Psoas muscle (tissue), 8 donors: ENCODE data around the gene MME. TPM values are rescaled to one million over a fixed set of nuclear protein-coding genes. Genes with fewer than 3 reads are reported as not detected.

Experiments used
- ATAC-seq, 4 donors: fragments of 200-7000 bp; cut with Tn5 transposase; one replicate each; pipeline ENCODE4 v1.9.1; 2020; ENCODE audit warnings: moderate library complexity in 3 of 4, mild to moderate bottlenecking in 2 of 4
- DNase-seq, 2 donors: peaks; one replicate each; pipeline ENCODE4 v3.0.0-alpha.2; 2020
- H3K27ac ChIP-seq: fragments of 200-600 bp; one replicate; pipeline ENCODE4 v1.8.0; 2022
- H3K27me3 ChIP-seq, 3 donors: fragments of 200-600 bp in 1 of 3; one replicate each; pipeline versions ENCODE4 v1.6.1 to v1.8.0; 2013 to 2022; ENCODE audit warnings: low read length in 2 of 3, mild to moderate bottlenecking in 2 of 3, moderate library complexity in 1 of 3; ENCODE audit not compliant: insufficient read depth in 3 of 3
- H3K36me3 ChIP-seq, 2 donors: fragments of 200-600 bp in 1 of 2; one replicate each; pipeline versions ENCODE4 v1.6.1 to v1.8.0; 2013 to 2022; ENCODE audit warnings: low read depth in 1 of 2, mild to moderate bottlenecking in 1 of 2, moderate library complexity in 1 of 2; ENCODE audit not compliant: insufficient read depth in 1 of 2
- H3K4me1 ChIP-seq: fragments of 200-600 bp; one replicate; pipeline ENCODE4 v1.8.0; 2022
- H3K4me3 ChIP-seq: fragments of 200-600 bp; one replicate; pipeline ENCODE4 v1.8.0; 2022; ENCODE audit warnings: mild to moderate bottlenecking
- H3K9me3 ChIP-seq: fragments of 200-600 bp; one replicate; pipeline ENCODE4 v1.8.0; 2022
- CTCF ChIP-seq: fragments of 200-600 bp; IDR thresholded peaks from one replicate; pipeline ENCODE4 v1.8.0; 2022; ENCODE audit warnings: antibody characterized with exemption
- WGBS, 3 donors: extraction: QIAGEN DNeasy Blood & Tissue Kit; methylation state at CpG; one replicate each; pipeline versions ENCODE4 v1.1.6 to v1.1.7; 2013; 5-methylcytosine and 5-hydroxymethylcytosine counted together
- intact Hi-C, 2 donors: fragments of 100-400 bp; cut with DNase I; formaldehyde crosslinking; loops; one replicate each; pipeline versions ENCODE4 v1.11.0 to v1.14.2; 2022
- polyA plus RNA-seq, 3 donors: library from polyadenylated mRNA; stranded (reverse); fragments of 200-250 nt; gene quantifications; one replicate each; pipeline ENCODE4 v1.2.3, GENCODE V29; 2013
- total RNA-seq, 4 donors: library from RNA; stranded (reverse); fragmentation: NEBNext Ultra II Directional in 2 of 4; extraction: Animal tissue kit (Norgen Biotek cat#: 25700) in 2 of 4; gene quantifications; one replicate each; pipeline versions ENCODE4 v1.2.1 to v1.2.4, GENCODE V29; 2021 to 2023
- donor health status: healthy with polysubstance abuse.
- donor health status: DM: no; HTN: no; CAD: no; lungs with moderate emphysema.
- donor health status: Bipolar disorder and iron deficiency.
- donor health status: healthy.
- donor health status: DM: yes; HTN: yes; CAD: no.
- donor health status: DM: no; HTN: no; CAD: no.
- donor health status: DM: no; HTN: no; CAD: no.
- donor health status: DM: yes; HTN: yes; CAD: no.

Gene MME
- total and polyA plus RNA-seq, 7 donors = 10.3 to 44.1 (median 38.5) TPM

GRCh38 chr3:155089495-155089894, 9.4 kb downstream of the MME start:
- ATAC-seq = no peak
- no peaks in the 10 kb centered on the region for H3K9me3 ChIP-seq
- H3K4me3 ChIP-seq = no peak overlapping the region
- no peak overlapping the region for H3K27ac ChIP-seq
- TF ChIP-seq CTCF = no peak
- H3K4me1 ChIP-seq = peaks cover 4% of the 10 kb centered on the region
- 80 to 82% (median 80%) methylated on average over 7 of the region's 7 CpGs for WGBS, 3 donors
- DNase-seq = no peak
- peaks cover 5 to 19% of the 10 kb centered on the region in 2 donors for H3K36me3 ChIP-seq
- intact Hi-C loops = loop anchor here in 1 of 2 donors (10.0 kb wide), 1 partner anchor 235 kb away; no protein-coding TSS in a partner anchor
- H3K27me3 ChIP-seq = no peaks in the 10 kb centered on the region

GRCh38 chr3:155093261-155093660, 13.1 kb downstream of the MME start:
- intact Hi-C loops = no loop called here
- ATAC-seq (no peak), DNase-seq (no peak)
- peaks cover 0 to 5% of the 10 kb centered on the region in 2 donors for H3K36me3 ChIP-seq
- no peaks in the 10 kb centered on the region for H3K9me3 ChIP-seq
- H3K4me3 ChIP-seq = no peak overlapping the region
- H3K27ac ChIP-seq = no peak overlapping the region
- 75 to 82% (median 79%) methylated on average over 7 of the region's 7 CpGs for WGBS, 3 donors
- no peaks in the 10 kb centered on the region for H3K27me3 ChIP-seq
- H3K4me1 ChIP-seq = peaks cover 4% of the 10 kb centered on the region
- no peak for TF ChIP-seq CTCF

GRCh38 chr3:155096303-155097008, 16.3 kb downstream of the MME start:
- no peak overlapping the region for H3K27ac ChIP-seq
- no peak for DNase-seq
- H3K4me3 ChIP-seq = no peak overlapping the region
- H3K9me3 ChIP-seq = no peaks in the 10 kb centered on the region
- no peak for TF ChIP-seq CTCF
- peaks cover 4% of the 10 kb centered on the region for H3K4me1 ChIP-seq
- no peak for ATAC-seq
- WGBS, 3 donors = 92 to 97% (median 96%) methylated on average over 4 of the region's 4 CpGs
- no peaks in the 10 kb centered on the region for H3K27me3 ChIP-seq
- intact Hi-C loops = no loop called here
- no peaks in the 10 kb centered on the region for H3K36me3 ChIP-seq

- H3K27ac ChIP-seq = no peak overlapping the region
- no peak overlapping the region for H3K4me3 ChIP-seq
- no peaks in the 10 kb centered on the region for H3K9me3 ChIP-seq
- WGBS, 3 donors = 91 to 96% (median 93%) methylated on average over 2 of the region's 2 CpGs
- H3K4me1 ChIP-seq = peaks cover 4% of the 10 kb centered on the region
- no peaks in the 10 kb centered on the region for H3K36me3 ChIP-seq
- intact Hi-C loops = no loop called here
- ATAC-seq (no peak), DNase-seq (no peak)
- H3K27me3 ChIP-seq = no peaks in the 10 kb centered on the region
- TF ChIP-seq CTCF = no peak
Measured at GRCh38 chr3:155097009-155097349, 16.9 kb downstream of the MME start.

GRCh38 chr3:155101398-155101797, 21.3 kb downstream of the MME start:
- Histone ChIP-seq H3K4me3 (no peak overlapping the region), H3K36me3 (no peaks in the 10 kb centered on the region), H3K9me3 (no peaks in the 10 kb centered on the region), H3K4me1 (no peaks in the 10 kb centered on the region), H3K27me3 (no peaks in the 10 kb centered on the region), H3K27ac (no peak overlapping the region)
- TF ChIP-seq CTCF = no peak
- intact Hi-C loops = no loop called here
- ATAC-seq (peak; percentile 46 to 53 (median 49)), DNase-seq (peak in 1 of 2 donors; percentile 53)
- WGBS, 3 donors = 24 to 38% (median 28%) methylated on average over 2 of the region's 2 CpGs
